HG03108 (cell line): ENCODE measurements around the gene STT3A.

Source experiments
- ATAC-seq: cut with Tn5 transposase; IDR thresholded peaks from one replicate; pipeline ENCODE4 v1.9.1; 2021; ENCODE audit warnings: moderate library complexity; ENCODE audit not compliant: unreplicated experiment

STT3A gene

GRCh38 chr11:125649465-125650166 is 57.0 kb downstream of the STT3A start:
- no peak for ATAC-seq

- no peak for ATAC-seq
Observed at GRCh38 chr11:125662689-125663088, 70.0 kb downstream of the STT3A start.

- ATAC-seq = no peak
Observed at GRCh38 chr11:125663910-125664309, 71.3 kb downstream of the STT3A start.

- no peak for ATAC-seq
Observed at GRCh38 chr11:125667151-125667550, 74.5 kb downstream of the STT3A start.

GRCh38 chr11:125670172-125670571 is 77.5 kb downstream of the STT3A start:
- ATAC-seq = no peak

GRCh38 chr11:125671561-125671960 is 78.9 kb downstream of the STT3A start:
- no peak for ATAC-seq
